GM12873 (cell line): ENCODE measurements around the gene ST3GAL3.

Experiments used
- CTCF ChIP-seq: IDR thresholded peaks from 2 replicates; pipeline ENCODE4 v1.5.1; 2012; ENCODE audit warnings: low read depth, mild to moderate bottlenecking, moderate library complexity, low read length, control low read depth; ENCODE audit not compliant: insufficient read depth; ENCODE audit errors: missing control alignments

The ST3GAL3 gene

GRCh38 chr1:43938383-43938782 lies 231.0 kb downstream of the ST3GAL3 start:
- no peak for TF ChIP-seq CTCF

GRCh38 chr1:43938892-43939587 lies 231.7 kb downstream of the ST3GAL3 start:
- TF ChIP-seq CTCF, result no peak

- TF ChIP-seq CTCF, result no peak
Measured at GRCh38 chr1:43942411-43942810, 235.1 kb downstream of the ST3GAL3 start.

GRCh38 chr1:43944860-43945259 lies 237.5 kb downstream of the ST3GAL3 start:
- no peak for TF ChIP-seq CTCF

- TF ChIP-seq CTCF, result no peak
Measured at GRCh38 chr1:43945674-43946235, 238.4 kb downstream of the ST3GAL3 start.

- TF ChIP-seq CTCF, result peak; percentile 75
Measured at GRCh38 chr1:43946236-43947060, 239.1 kb downstream of the ST3GAL3 start, which contains the start of gene IPO13. TSS of gene IPO13 (plus strand) at chr1:43946950. CDS start at chr1:43947601, 651 bp downstream.

GRCh38 chr1:43947061-43947873 lies 239.9 kb downstream of the ST3GAL3 start:
- no peak for TF ChIP-seq CTCF
